ENCODE measurements around the gene PPP1R37. TPM values are rescaled to one million over a fixed set of nuclear protein-coding genes. Genes with fewer than 3 reads are reported as not detected.

The PPP1R37 gene
- total RNA-seq, 1 donor from 2014 or later, result 19.2 TPM

- no peak for DNase-seq (ENCODE audit: low read depth)
- no peak for FAIRE-seq
- no peak for TF ChIP-seq CTCF (IDR thresholded peaks at IDR 0.05; ENCODE audit: insufficient read depth, low read length, severe bottlenecking)
- Histone ChIP-seq H3K27me3 (ENCODE audit: control insufficient read depth, insufficient read depth, low read length) (no peaks in the 10 kb centered on the region), H3K4me3 (ENCODE audit: low read depth, low read length) (no peak overlapping the region), H3K36me3 (ENCODE audit: control insufficient read depth, insufficient read depth, low read length) (peaks cover 6% of the 10 kb centered on the region)
Observed at GRCh38 chr19:45140144-45140503, 47.1 kb downstream of the PPP1R37 start.

DNA sequence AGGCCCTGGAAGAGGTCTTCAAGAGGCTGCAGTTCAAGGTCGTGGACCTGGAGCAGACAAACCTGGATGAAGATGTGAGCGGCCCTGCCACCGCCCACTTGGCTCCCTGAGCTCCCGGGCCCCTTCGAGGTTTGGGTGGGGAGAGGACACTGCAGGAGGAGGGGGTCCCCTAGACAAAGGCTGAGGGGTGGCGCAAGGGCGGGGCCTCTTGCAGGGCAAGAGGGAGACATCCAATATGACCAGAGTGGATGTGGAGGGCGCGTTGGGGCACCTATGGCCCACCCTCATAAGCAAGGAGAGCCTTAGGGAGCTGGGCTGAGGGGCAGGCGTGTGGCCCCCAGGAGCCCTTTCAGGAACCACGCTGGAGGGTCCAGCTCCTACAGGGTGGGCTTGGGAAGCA, 47.6 kb downstream of the PPP1R37 start:
- Histone ChIP-seq H3K36me3 (ENCODE audit: control insufficient read depth, insufficient read depth, low read length) (peaks cover 6% of the 10 kb centered on the region), H3K27me3 (ENCODE audit: control insufficient read depth, insufficient read depth, low read length) (no peaks in the 10 kb centered on the region), H3K4me3 (ENCODE audit: low read depth, low read length) (no peak overlapping the region)
- no peak for TF ChIP-seq CTCF (IDR thresholded peaks at IDR 0.05; ENCODE audit: insufficient read depth, low read length, severe bottlenecking)
- no peak for FAIRE-seq
- no peak for DNase-seq (ENCODE audit: low read depth)

GRCh38 chr19:45141203-45141900, 48.4 kb downstream of the PPP1R37 start:
- no peaks in the 10 kb centered on the region for H3K27me3 ChIP-seq (ENCODE audit: control insufficient read depth, insufficient read depth, low read length)
- no peak for FAIRE-seq

GRCh38 chr19:45142016-45142725, 49.2 kb downstream of the PPP1R37 start:
- TF ChIP-seq CTCF (IDR thresholded peaks at IDR 0.05; ENCODE audit: insufficient read depth, low read length, severe bottlenecking), result no peak
- no peak for FAIRE-seq
- Histone ChIP-seq H3K4me3 (ENCODE audit: low read depth, low read length) (no peak overlapping the region), H3K27me3 (ENCODE audit: control insufficient read depth, insufficient read depth, low read length) (no peaks in the 10 kb centered on the region), H3K36me3 (ENCODE audit: control insufficient read depth, insufficient read depth, low read length) (peaks cover 6% of the 10 kb centered on the region)
- no peak for DNase-seq (ENCODE audit: low read depth)

More at GRCh38 chr19:45141203-45141900, 48.4 kb downstream of the PPP1R37 start:
- H3K36me3 ChIP-seq (ENCODE audit: control insufficient read depth, insufficient read depth, low read length), result peaks cover 6% of the 10 kb centered on the region
- no peak for DNase-seq (ENCODE audit: low read depth)
- no peak overlapping the region for H3K4me3 ChIP-seq (ENCODE audit: low read depth, low read length)
- TF ChIP-seq CTCF (IDR thresholded peaks at IDR 0.05; ENCODE audit: insufficient read depth, low read length, severe bottlenecking), result no peak

- peaks cover 6% of the 10 kb centered on the region for H3K36me3 ChIP-seq (ENCODE audit: control insufficient read depth, insufficient read depth, low read length)
- no peak for TF ChIP-seq CTCF (IDR thresholded peaks at IDR 0.05; ENCODE audit: insufficient read depth, low read length, severe bottlenecking)
- FAIRE-seq, result no peak
Observed at GRCh38 chr19:45142726-45143110, 49.7 kb downstream of the PPP1R37 start.

More at GRCh38 chr19:45142726-45143110, 49.7 kb downstream of the PPP1R37 start:
- H3K4me3 ChIP-seq (ENCODE audit: low read depth, low read length), result no peak overlapping the region
- no peaks in the 10 kb centered on the region for H3K27me3 ChIP-seq (ENCODE audit: control insufficient read depth, insufficient read depth, low read length)
- no peak for DNase-seq (ENCODE audit: low read depth)
